Daoy (cell line): ENCODE measurements around the gene LPAR1. TPM values are rescaled to one million over a fixed set of nuclear protein-coding genes. Genes with fewer than 3 reads are reported as not detected.
A peak's percentile ranks its signal among the peaks of the same experiment; 100 is the strongest.
"Not testable (repeated sequence)": the region's sequence is repeated elsewhere in the genome, so short reads cannot be mapped to it uniquely, and the experiment has no call there.

Source experiments
- DNase-seq: peaks from one replicate; pipeline ENCODE4 v3.0.0-alpha.2; 2015; ENCODE audit warnings: low read depth
- total RNA-seq: library from RNA; depleted of rRNA; stranded (reverse); fragments of >200 nt; shearing (Covaris generic); gene quantifications from 2 replicates; pipeline ENCODE4 v1.2.3, GENCODE V29; 2014

Gene LPAR1
- total RNA-seq, 1 experiment from 2014 or later = 11.4 TPM

DNA sequence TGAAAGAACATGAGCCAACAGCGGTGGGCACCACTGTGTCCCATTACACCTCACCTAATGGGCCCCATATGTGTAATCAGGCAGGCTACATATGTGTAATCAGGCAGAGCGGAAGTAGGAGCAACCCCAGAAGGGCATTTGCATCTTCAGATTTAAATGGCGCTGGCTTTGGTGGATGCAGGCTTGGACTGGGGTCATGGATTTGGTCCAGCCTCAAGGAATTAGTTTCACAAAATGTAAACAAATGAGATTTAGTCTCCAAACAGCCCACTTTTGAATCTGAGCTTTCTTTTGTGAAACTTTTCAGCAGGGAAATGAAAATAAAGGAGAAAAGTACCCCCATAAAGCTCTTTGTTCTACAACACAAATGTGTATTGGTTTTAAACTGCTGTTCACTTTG is 161.3 kb downstream of the LPAR1 start:
- peak; percentile 2 for DNase-seq

DNA sequence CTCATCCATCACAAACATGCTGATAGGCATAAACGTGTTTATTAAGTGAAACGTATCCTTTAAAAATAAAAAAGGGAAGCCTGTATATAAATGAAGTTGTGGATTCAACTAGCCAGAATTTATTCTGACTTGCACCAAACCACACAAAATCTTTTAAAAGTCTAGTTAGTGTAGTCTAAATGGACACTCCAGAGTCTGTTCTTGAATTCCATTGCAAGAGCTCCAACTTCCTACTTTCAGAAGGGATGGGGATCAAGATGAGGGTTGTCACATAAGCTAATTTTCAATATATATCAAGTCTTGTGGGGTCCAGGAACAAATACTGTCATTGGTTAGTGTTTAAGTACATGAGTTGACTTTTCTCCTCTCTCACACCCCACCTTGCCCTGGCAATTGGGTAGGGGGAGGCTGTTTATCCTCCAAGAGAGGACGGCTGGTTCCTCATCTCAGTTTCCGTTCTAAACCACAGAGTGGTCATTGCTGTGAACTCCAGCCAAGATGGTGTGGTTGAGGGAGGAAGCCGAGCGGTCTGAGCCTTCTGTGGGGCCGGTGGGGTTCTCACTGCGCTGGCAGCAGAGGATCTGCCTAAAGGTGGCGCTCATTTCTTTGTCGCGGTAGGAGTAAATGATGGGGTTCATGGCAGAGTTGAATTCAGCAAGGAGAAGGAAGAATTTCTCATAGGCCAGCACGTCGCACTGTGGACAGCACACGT is 163.2 kb downstream of the LPAR1 start:
- peak; percentile 12 for DNase-seq

GRCh38 chr9:110872920-110873319 is 165.3 kb downstream of the LPAR1 start:
- no peak for DNase-seq

DNA sequence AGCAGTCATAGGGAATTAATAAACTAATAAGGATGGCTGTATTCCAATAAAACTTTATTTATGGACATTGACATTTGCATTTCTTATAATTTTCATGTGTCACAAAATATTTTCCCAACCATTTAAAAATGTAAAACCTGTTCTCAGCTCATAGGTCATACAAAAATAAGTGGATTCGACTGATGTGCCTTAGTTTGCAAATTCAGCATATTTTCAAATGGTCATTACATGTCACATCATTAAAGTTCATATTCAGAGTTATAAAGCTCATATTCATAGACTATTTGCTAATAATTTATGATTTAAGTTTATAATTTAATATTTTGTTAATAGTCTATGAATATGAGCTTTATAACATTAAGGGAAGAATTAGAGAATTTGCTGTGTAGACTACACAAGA is 166.5 kb downstream of the LPAR1 start:
- DNase-seq = no peak

DNA sequence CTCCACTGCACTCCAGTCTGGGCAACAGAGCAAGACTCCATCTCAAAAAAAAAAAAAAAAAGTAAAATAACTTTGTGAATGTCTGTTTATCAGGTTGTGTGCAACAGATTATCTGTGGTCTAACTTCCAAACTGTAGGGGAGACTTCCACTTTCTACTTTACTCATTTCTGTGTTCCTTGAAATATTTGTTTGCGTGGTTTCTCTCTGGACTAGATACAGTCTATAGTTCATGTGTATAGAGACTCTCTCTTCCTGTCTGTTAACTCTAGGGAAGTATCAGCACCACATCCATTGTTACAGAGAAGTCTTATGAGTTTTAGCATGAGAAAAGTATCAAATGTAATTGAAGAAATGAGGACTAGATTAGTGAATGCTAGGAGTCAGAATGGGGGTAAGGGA is 168.3 kb downstream of the LPAR1 start:
- no peak for DNase-seq

DNA sequence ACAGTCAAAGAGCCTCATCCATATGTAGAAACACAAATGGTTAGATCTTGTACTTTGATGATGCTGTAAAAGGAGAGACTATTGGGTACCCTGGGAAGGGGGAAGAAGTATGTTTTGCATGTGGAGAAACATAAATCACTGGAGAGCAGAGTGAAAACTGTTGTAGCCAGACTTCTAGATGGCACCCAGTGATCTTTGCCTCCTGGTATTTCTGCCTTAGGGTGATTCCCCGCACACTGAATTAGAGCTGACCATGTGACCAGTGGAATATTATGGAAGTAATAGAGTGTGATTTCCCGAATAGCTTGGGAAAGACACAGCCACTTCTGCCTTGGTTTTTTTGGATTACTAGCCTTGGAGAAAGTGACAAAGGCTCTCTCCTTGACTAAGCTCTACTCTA is 174.3 kb downstream of the LPAR1 start:
- no peak for DNase-seq

DNA sequence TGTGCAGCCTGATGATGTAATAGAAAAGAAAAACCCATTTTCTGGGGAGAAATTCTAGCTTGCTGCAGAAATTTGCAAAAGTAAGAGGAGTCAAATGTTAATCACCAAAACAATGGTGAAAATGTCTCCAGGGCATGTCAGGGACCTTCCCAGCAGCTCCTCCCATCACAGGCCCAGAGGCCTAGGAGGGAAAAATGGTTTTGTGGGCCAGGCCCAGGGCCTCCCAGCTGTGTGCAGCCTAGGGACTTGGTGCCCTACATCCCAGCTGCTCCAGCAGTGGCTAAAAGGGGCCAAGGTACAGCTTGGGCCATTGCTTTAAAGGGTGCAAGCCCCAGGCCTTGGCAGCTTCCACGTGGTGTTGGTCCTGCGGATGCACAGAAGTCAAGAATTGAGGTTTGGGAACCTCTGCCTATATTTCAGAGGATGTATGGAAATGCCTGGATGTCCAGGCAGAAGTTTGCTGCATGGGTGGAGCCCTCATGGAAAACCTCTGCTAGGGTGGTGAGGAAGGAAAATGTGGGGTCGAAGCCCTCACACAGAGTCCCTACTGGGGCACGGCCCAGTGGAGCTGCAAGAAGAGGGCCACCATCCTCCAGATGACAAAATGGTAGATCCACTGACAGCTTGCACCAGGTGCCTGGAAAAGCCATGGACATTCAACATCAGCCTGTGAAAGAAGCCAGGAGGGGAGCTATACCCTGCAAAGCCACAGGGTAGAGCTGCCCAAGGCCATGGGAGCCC is 176.7 kb downstream of the LPAR1 start:
- not testable (repeated sequence) for DNase-seq

DNA sequence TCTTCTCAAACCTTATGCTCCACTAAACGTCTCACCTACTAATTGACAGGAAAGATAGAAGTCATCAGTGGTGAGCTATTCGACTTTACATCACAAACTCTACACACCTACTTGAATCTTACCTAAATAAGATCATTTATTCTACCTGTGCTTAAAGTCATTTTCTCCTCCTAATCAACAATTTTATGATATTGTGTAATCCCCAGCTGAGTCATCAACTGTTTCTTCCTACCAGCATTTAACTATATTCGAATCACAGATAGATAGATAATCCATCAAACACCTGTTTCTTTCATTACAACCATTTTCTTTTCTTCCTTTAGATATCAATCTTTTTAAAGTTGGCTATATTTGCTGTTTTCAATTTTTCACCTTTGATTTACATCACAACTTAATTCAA is 181.5 kb downstream of the LPAR1 start:
- no peak for DNase-seq

- DNase-seq = no peak
Measured at GRCh38 chr9:110850401-110851135, 187.7 kb downstream of the LPAR1 start.

GRCh38 chr9:110847671-110848070 is 190.6 kb downstream of the LPAR1 start:
- no peak for DNase-seq

DNA sequence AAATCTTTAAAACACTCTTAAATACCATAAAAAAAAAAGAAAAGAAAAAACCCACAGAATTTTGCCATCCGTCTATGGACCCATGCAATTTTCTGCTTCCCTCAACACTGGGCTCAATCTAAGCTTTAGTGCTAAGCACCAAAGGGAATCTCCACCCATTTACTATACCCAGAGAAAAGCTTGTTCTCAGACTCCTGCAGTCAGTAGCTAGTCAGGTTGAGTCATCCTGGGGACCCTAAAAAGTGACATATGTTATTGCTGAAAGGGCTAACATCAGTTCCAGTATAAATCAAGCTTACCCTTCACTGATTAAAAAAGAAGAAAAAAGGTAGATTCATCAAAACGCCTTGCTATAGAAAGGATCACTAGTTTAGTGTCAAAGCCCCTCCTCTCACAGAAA is 192.1 kb downstream of the LPAR1 start:
- no peak for DNase-seq

GRCh38 chr9:110844121-110844520 is 194.1 kb downstream of the LPAR1 start:
- DNase-seq = no peak

GRCh38 chr9:110842986-110843385 is 195.3 kb downstream of the LPAR1 start:
- DNase-seq = no peak

DNA sequence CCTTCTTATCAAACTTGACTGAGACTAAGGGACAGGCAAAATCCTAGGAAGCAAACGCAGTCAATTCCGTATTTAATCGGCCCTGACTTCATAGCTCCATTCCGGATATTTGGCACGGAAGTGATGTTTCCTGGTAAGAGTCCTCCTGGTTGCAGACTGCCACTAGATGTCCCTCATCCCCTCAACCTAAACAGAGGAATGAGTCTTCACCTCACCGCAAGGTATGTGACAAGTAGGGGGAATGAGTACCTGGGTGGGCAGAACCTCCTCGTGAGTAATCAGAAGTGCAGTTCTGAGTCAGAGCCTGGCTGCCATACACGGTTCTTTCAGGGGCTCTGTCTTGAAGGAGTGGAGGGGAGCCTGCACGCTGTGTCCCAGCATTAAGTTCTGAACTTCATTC is 196.1 kb downstream of the LPAR1 start:
- DNase-seq = peak; percentile 43

- DNase-seq = no peak
Measured at GRCh38 chr9:110837401-110838005, 200.8 kb downstream of the LPAR1 start.

DNA sequence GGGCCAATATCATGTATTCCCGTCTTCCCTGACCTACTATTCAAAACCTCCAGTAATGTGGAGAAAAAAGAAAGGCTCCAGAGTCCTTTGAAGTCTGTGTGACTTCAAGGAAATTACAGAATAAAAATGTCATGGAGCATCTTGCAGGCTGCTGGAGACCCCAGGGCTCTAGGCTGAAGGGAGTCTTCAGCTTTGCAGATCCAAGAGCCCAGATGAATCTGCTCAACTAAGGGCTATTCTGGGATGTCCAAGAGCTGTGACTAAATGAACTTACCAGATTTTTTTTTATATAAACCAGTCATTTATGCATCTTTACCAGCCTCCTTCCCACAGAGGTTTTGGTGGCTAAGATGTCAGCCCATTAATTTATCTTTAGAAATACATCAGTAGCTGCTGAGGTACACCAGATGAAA is 202.4 kb downstream of the LPAR1 start:
- peak; percentile 39 for DNase-seq

DNA sequence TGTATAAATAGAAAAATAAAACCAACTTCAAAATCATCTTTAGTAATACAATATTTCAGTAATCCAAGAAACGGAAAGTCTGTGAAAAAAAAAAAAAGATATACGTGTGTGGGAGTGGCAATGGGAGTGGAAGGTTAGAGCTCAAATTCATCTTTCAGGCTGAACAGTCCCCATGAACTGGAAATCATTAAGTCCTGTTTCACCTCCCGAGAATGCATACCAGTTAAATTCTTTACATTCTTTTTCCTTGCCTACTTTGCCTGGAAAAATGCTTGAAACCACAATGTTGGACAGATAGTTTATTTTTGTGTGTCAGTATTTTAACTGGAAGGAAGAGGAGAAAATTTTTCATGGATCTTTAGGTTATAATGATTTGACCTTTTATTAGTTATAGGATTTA is 202.9 kb downstream of the LPAR1 start:
- DNase-seq = peak; percentile 89

GRCh38 chr9:110832926-110833325 is 205.3 kb downstream of the LPAR1 start:
- DNase-seq = no peak

GRCh38 chr9:110830495-110830894 is 207.8 kb downstream of the LPAR1 start:
- no peak for DNase-seq

- no peak for DNase-seq
Measured at GRCh38 chr9:110828264-110828663, 210.0 kb downstream of the LPAR1 start.

DNA sequence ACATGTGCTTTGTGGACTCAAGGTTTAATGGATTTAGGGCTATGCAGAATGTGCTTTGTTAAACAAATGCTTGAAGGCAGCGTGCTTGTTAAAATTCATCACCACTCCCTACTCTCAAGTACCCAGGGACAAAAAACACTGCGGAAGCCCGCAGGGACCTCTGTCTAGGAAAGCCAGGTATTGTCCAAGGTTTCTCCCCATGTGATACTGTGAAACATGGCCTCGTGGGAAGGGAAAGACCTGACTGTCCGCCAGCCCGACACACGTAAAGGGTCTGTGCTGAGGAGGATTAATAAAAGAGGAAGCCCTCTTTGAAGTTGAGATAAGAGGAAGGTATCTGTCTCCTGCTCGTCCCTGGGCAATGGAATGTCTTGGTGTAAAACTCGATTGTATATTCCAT is 211.9 kb downstream of the LPAR1 start:
- not testable (repeated sequence) for DNase-seq

- no peak for DNase-seq
Measured at GRCh38 chr9:110825950-110826349, 212.3 kb downstream of the LPAR1 start.
